ENCODE results near the gene HIVEP3.

- TF ChIP-seq EZH2 (IDR thresholded peaks at IDR 0.05) (no peak), POLR2AphosphoS5 (IDR thresholded peaks at IDR 0.05; ENCODE audit: borderline replicate concordance, low read depth, low read length) (no peak), FOXP2 (optimal IDR thresholded peaks at IDR 0.05; ENCODE audit: control extremely low read depth, extremely low read length, insufficient read depth) (no peak)
Observed at GRCh38 chr1:41939194-41939593, 20.5 kb upstream of the HIVEP3 start.
